IMR-90 (cell line): ENCODE data around the gene HSP90B1. TPM values are rescaled to one million over a fixed set of nuclear protein-coding genes. Genes with fewer than 3 reads are reported as not detected.

Source experiments
- ATAC-seq: fragments of 200-7000 bp; cut with Tn5 transposase; 2 replicates; pipeline ENCODE4 v1.9.1; 2020; ENCODE audit warnings: low read depth, mild to moderate bottlenecking, moderate library complexity
- BruUV-seq: library from RNA; stranded (reverse); fragments of 400-500 nt; replicated peaks from 2 replicates; lab custom pipeline; 2021; lab: Mats Ljungman, UMichigan
- CTCF ChIA-PET: fragments of 300-600 bp; formaldehyde crosslinking; extraction: SDS; loops from one replicate; lab custom pipeline; 2021; ENCODE audit warnings: antibody characterized with exemption; lab: Yijun Ruan, JAX
- POLR2A ChIA-PET: fragments of 300-600 bp; sonication (Branson Sonifier 250); formaldehyde crosslinking; loops from one replicate; lab custom pipeline; 2022; ENCODE audit warnings: antibody characterized with exemption; ENCODE audit not compliant: unreplicated experiment; lab: Charles Lee
- DNase-seq: peaks from one replicate; pipeline ENCODE4 v3.0.0; 2013
- H2AFZ ChIP-seq: replicated peaks from 2 replicates; pipeline ENCODE3; 2013; ENCODE audit warnings: low read length, mild to moderate bottlenecking; ENCODE audit not compliant: poor library complexity
- H2AK5ac ChIP-seq: 2 replicates; pipeline ENCODE4 v1.6.1; 2013; ENCODE audit warnings: low read depth, low read length, inconsistent platforms
- H2AK9ac ChIP-seq: replicated peaks from 2 replicates; pipeline ENCODE3; 2013; ENCODE audit warnings: mild to moderate bottlenecking, low read depth, low read length, moderate library complexity; ENCODE audit not compliant: poor library complexity
- H2BK120ac ChIP-seq: 2 replicates; pipeline ENCODE4 v1.6.1; 2013; ENCODE audit warnings: low read depth, low read length, inconsistent platforms
- H2BK15ac ChIP-seq: 3 replicates; pipeline ENCODE4 v1.6.1; 2013; ENCODE audit warnings: low read depth, low read length, inconsistent platforms
- H2BK20ac ChIP-seq: 2 replicates; pipeline ENCODE4 v1.6.1; 2013; ENCODE audit warnings: low read depth, mild to moderate bottlenecking, inconsistent platforms, low read length, moderate library complexity
- H2BK5ac ChIP-seq: 2 replicates; pipeline ENCODE4 v1.6.1; 2013; ENCODE audit warnings: mild to moderate bottlenecking, low read depth, low read length, inconsistent platforms; ENCODE audit not compliant: poor library complexity, severe bottlenecking
- H3K14ac ChIP-seq: replicated peaks from 2 replicates; pipeline ENCODE4 v1.6.1; 2013; ENCODE audit warnings: low read depth, low read length, inconsistent platforms
- H3K18ac ChIP-seq: 2 replicates; pipeline ENCODE4 v1.6.1; 2013; ENCODE audit warnings: low read depth, low read length, control low read depth
- H3K23ac ChIP-seq: 2 replicates; pipeline ENCODE4 v1.6.1; 2013; ENCODE audit warnings: low read depth, low read length, inconsistent platforms
- H3K27ac ChIP-seq: 2 replicates; pipeline ENCODE4 v1.5.1; 2013; ENCODE audit warnings: mild to moderate bottlenecking, control low read depth, low read length; ENCODE audit not compliant: insufficient read depth
- H3K27me3 ChIP-seq: 2 replicates; pipeline ENCODE4 v1.6.1; 2013; ENCODE audit warnings: low read length; ENCODE audit not compliant: control insufficient read depth, insufficient read depth
- H3K36me3 ChIP-seq: 2 replicates; pipeline ENCODE4 v1.6.1; 2013; ENCODE audit warnings: low read length, mixed read lengths; ENCODE audit not compliant: control insufficient read depth, insufficient read depth
- H3K4ac ChIP-seq: 2 replicates; pipeline ENCODE4 v1.6.1; 2013; ENCODE audit warnings: low read depth, low read length, inconsistent platforms
- H3K4me1 ChIP-seq: 2 replicates; pipeline ENCODE4 v1.6.1; 2013; ENCODE audit warnings: low read length, mixed read lengths; ENCODE audit not compliant: control insufficient read depth, insufficient read depth
- H3K4me2 ChIP-seq: 2 replicates; pipeline ENCODE4 v1.6.1; 2013; ENCODE audit warnings: low read depth, mild to moderate bottlenecking, control low read depth, low read length, moderate library complexity
- H3K4me3 ChIP-seq: 2 replicates; pipeline ENCODE4 v1.5.1; 2013; ENCODE audit warnings: low read depth, mild to moderate bottlenecking, control low read depth, low read length, moderate library complexity; ENCODE audit not compliant: insufficient read depth
- H3K56ac ChIP-seq: 2 replicates; pipeline ENCODE4 v1.6.1; 2013; ENCODE audit warnings: low read length, inconsistent platforms; ENCODE audit not compliant: insufficient read depth; ENCODE audit errors: extremely low read depth
- H3K79me1 ChIP-seq, 2 experiments: 2 replicates each; pipeline ENCODE4 v1.6.1; 2013; ENCODE audit warnings: low read length in 2 of 2, inconsistent platforms in 1 of 2, low read depth in 1 of 2
- H3K9ac ChIP-seq: 2 replicates; pipeline ENCODE4 v1.6.1; 2013; ENCODE audit warnings: low read depth, low read length, control low read depth
- H3K9me1 ChIP-seq: 2 replicates; pipeline ENCODE4 v1.6.1; 2013; ENCODE audit warnings: low read length, inconsistent platforms; ENCODE audit not compliant: insufficient read depth
- H3K9me3 ChIP-seq: 2 replicates; pipeline ENCODE4 v1.6.1; 2013; ENCODE audit warnings: low read length; ENCODE audit not compliant: control insufficient read depth, insufficient read depth
- H4K20me1 ChIP-seq: 2 replicates; pipeline ENCODE4 v1.6.1; 2013; ENCODE audit warnings: low read length, inconsistent platforms; ENCODE audit not compliant: insufficient read depth
- H4K5ac ChIP-seq: 2 replicates; pipeline ENCODE4 v1.6.1; 2013; ENCODE audit warnings: mild to moderate bottlenecking, low read depth, low read length, control low read depth
- H4K8ac ChIP-seq, 2 experiments: 2 replicates each; pipeline ENCODE4 v1.6.1; 2013; ENCODE audit warnings: low read depth in 2 of 2, low read length in 2 of 2, control low read depth in 1 of 2, inconsistent platforms in 1 of 2
- H4K91ac ChIP-seq: 2 replicates; pipeline ENCODE4 v1.6.1; 2013; ENCODE audit warnings: low read depth, low read length, inconsistent platforms; ENCODE audit not compliant: insufficient read depth
- BHLHE40 ChIP-seq: fragments of 150-350 bp; IDR thresholded peaks from 2 replicates; pipeline ENCODE4 v1.6.1; 2016; ENCODE audit warnings: mild to moderate bottlenecking, low read depth, low read length
- CEBPB ChIP-seq: IDR thresholded peaks from 2 replicates; pipeline ENCODE4 v1.6.1; 2012; ENCODE audit warnings: low read depth, low read length, improper control_type of control experiment
- CHD1 ChIP-seq: IDR thresholded peaks from 2 replicates; pipeline ENCODE4 v1.6.1; 2012; ENCODE audit warnings: low read depth, low read length, improper control_type of control experiment
- FOS ChIP-seq: fragments of 150-350 bp; IDR thresholded peaks from 2 replicates; pipeline ENCODE4 v1.6.1; 2016; ENCODE audit warnings: low read depth, low read length
- MAFK ChIP-seq: IDR thresholded peaks from 2 replicates; pipeline ENCODE4 v1.6.1; 2012; ENCODE audit warnings: low read depth, low read length, improper control_type of control experiment
- MAZ ChIP-seq: IDR thresholded peaks from 2 replicates; pipeline ENCODE4 v1.6.1; 2012; ENCODE audit warnings: low read depth, mild to moderate bottlenecking, low read length, improper control_type of control experiment, moderate library complexity, borderline replicate concordance
- MXI1 ChIP-seq: IDR thresholded peaks from 2 replicates; pipeline ENCODE4 v1.6.1; 2012; ENCODE audit warnings: low read depth, mild to moderate bottlenecking, low read length, moderate library complexity, borderline replicate concordance
- NFE2L2 ChIP-seq: fragments of 150-350 bp; IDR thresholded peaks from 2 replicates; pipeline ENCODE4 v1.6.1; 2016; ENCODE audit warnings: low read depth, mild to moderate bottlenecking, low read length
- POLR2A ChIP-seq: IDR thresholded peaks from 2 replicates; pipeline ENCODE4 v1.6.1; 2012; ENCODE audit warnings: mild to moderate bottlenecking, low read depth, low read length
- RAD21 ChIP-seq: IDR thresholded peaks from 2 replicates; pipeline ENCODE4 v1.6.1; 2012; ENCODE audit warnings: low read length, improper control_type of control experiment
- RCOR1 ChIP-seq: IDR thresholded peaks from 2 replicates; pipeline ENCODE4 v1.6.1; 2012; ENCODE audit warnings: mild to moderate bottlenecking, low read length, improper control_type of control experiment; ENCODE audit not compliant: insufficient replicate concordance
- RFX5 ChIP-seq: IDR thresholded peaks from 2 replicates; pipeline ENCODE4 v1.8.0; 2012; ENCODE audit warnings: low read depth, mild to moderate bottlenecking, low read length, moderate library complexity
- SMC3 ChIP-seq: fragments of 150-350 bp; IDR thresholded peaks from 2 replicates; pipeline ENCODE4 v1.6.1; 2016; ENCODE audit warnings: low read depth, mild to moderate bottlenecking, antibody characterized with exemption, low read length, moderate library complexity
- USF2 ChIP-seq: fragments of 150-350 bp; IDR thresholded peaks from 2 replicates; pipeline ENCODE4 v1.6.1; 2017; ENCODE audit warnings: mild to moderate bottlenecking, antibody characterized with exemption, low read length, low read depth
- WGBS, 2 experiments: methylation state at CpG; one replicate each; pipeline versions ENCODE4 v1.1.5 to v1.1.7; 2013; ENCODE audit warnings: missing lambda C conversion rate in 2 of 2; ENCODE audit not compliant: insufficient read length in 1 of 2; ENCODE audit errors: extremely low coverage in 2 of 2; 5-methylcytosine and 5-hydroxymethylcytosine counted together
- dilution Hi-C: fragments of 300-500 bp; cut with HindIII; formaldehyde crosslinking; loops from one replicate; pipeline ENCODE4 v1.14.3; 2018; ENCODE audit warnings: low sequenced_read_pairs; ENCODE audit not compliant: unreplicated experiment
- in situ Hi-C: fragments of 300-500 bp; cut with MboI; formaldehyde crosslinking; loops from 3 replicates; pipeline ENCODE4 v1.14.3; 2019; ENCODE audit warnings: low sequenced_read_pairs, inconsistent platforms, mixed read lengths
- intact Hi-C: fragments of 100-400 bp; cut with micrococcal nuclease; formaldehyde crosslinking; loops from 2 replicates; pipeline ENCODE4 v1.10.0; 2022
- polyA plus RNA-seq, 3 experiments: library from polyadenylated mRNA; depleted of rRNA; stranded (reverse); fragments of >200 nt; gene quantifications; 2 replicates each; pipeline ENCODE4 v1.2.3, GENCODE V29; 2012; ENCODE audit warnings: low replicate concordance in 1 of 3
- total RNA-seq: library from RNA; depleted of rRNA; stranded (reverse); fragments of >200 nt; gene quantifications from 2 replicates; pipeline ENCODE4 v1.2.3, GENCODE V29; 2012
- TF ChIP-seq, protein P1 (sequence below): conservative IDR thresholded peaks from 2 replicates; pipeline ENCODE4 v1.5.1; 2012; ENCODE audit warnings: mild to moderate bottlenecking, low read depth, low read length, improper control_type of control experiment
- TF ChIP-seq, protein P2 (sequence below): fragments of 150-350 bp; IDR thresholded peaks from 2 replicates; pipeline ENCODE4 v1.6.1; 2016; ENCODE audit warnings: low read depth, mild to moderate bottlenecking, low read length, moderate library complexity, borderline replicate concordance

HSP90B1 gene
- total and polyA plus RNA-seq, 2 of the 4 experiments (the other 2 are of a cell fraction): 398 to 765 TPM

DNA sequence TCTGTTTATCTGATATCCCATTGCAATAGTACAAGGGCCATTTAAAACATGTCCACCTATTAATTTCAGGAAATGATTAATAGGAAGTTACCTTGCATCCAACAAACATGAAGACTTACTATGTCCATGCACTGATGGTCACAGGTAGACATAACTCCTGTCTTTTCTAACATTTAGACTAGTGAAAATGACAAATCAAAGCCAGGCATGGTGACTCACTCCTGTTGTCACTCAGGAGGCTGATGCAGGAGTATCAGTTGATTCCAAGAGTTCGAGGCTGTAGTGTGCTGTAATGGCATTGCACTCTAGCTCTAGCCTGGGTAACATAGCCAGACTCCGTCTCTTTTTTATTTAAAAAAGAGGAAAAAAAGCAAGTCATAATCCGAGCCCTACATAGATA is 14.8 kb downstream of the HSP90B1 start:
- ChIA-PET POLR2A (no interaction called here), CTCF (no interaction called here)
- H3K4me1 ChIP-seq: no peaks in the 10 kb centered on the region
- no peaks in the 10 kb centered on the region for H3K27me3 ChIP-seq
- in situ Hi-C loops (no loop called here), intact Hi-C loops (loop anchor here (10.0 kb wide), 1 partner anchor 380 kb away; no protein-coding TSS in a partner anchor), dilution Hi-C loops (no loop called here)
- no peak overlapping the region for H2BK15ac ChIP-seq
- H4K20me1 ChIP-seq: peaks cover 6% of the 10 kb centered on the region; the same call in 1 of the 2 replicates
- ATAC-seq (no peak), DNase-seq (no peak)
- H4K91ac ChIP-seq: no peak overlapping the region
- no peaks in the 10 kb centered on the region for H3K9me3 ChIP-seq
- H3K79me1 ChIP-seq: peaks cover 21 to 31% of the 10 kb centered on the region in 2 experiments
- TF ChIP-seq MAZ: no peak
- TF ChIP-seq RAD21: no peak
- TF ChIP-seq MAFK: no peak
- no peak for TF ChIP-seq SMC3
- TF ChIP-seq CEBPB: no peak
- TF ChIP-seq BHLHE40: no peak
- no peak for TF ChIP-seq USF2
- TF ChIP-seq CHD1: no peak
- TF ChIP-seq RCOR1: no peak
- TF ChIP-seq FOS: no peak
- no peak for TF ChIP-seq NFE2L2
- TF ChIP-seq, protein P1, sequence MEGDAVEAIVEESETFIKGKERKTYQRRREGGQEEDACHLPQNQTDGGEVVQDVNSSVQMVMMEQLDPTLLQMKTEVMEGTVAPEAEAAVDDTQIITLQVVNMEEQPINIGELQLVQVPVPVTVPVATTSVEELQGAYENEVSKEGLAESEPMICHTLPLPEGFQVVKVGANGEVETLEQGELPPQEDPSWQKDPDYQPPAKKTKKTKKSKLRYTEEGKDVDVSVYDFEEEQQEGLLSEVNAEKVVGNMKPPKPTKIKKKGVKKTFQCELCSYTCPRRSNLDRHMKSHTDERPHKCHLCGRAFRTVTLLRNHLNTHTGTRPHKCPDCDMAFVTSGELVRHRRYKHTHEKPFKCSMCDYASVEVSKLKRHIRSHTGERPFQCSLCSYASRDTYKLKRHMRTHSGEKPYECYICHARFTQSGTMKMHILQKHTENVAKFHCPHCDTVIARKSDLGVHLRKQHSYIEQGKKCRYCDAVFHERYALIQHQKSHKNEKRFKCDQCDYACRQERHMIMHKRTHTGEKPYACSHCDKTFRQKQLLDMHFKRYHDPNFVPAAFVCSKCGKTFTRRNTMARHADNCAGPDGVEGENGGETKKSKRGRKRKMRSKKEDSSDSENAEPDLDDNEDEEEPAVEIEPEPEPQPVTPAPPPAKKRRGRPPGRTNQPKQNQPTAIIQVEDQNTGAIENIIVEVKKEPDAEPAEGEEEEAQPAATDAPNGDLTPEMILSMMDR: no peak
- TF ChIP-seq RFX5: no peak
- no peak for TF ChIP-seq MXI1
- TF ChIP-seq, protein P2, sequence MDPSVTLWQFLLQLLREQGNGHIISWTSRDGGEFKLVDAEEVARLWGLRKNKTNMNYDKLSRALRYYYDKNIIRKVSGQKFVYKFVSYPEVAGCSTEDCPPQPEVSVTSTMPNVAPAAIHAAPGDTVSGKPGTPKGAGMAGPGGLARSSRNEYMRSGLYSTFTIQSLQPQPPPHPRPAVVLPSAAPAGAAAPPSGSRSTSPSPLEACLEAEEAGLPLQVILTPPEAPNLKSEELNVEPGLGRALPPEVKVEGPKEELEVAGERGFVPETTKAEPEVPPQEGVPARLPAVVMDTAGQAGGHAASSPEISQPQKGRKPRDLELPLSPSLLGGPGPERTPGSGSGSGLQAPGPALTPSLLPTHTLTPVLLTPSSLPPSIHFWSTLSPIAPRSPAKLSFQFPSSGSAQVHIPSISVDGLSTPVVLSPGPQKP: no peak
- TF ChIP-seq POLR2A: no peak
- H3K36me3 ChIP-seq: peaks cover 61% of the 10 kb centered on the region
- H4K8ac ChIP-seq: no peak overlapping the region
- no peak overlapping the region for H4K5ac ChIP-seq
- no peak overlapping the region for H3K9ac ChIP-seq
- no peak overlapping the region for H2AK5ac ChIP-seq
- BruUV-seq: no TSS peak
- no peak overlapping the region for H3K14ac ChIP-seq
- no peak overlapping the region for H2BK20ac ChIP-seq
- H3K56ac ChIP-seq: no peak overlapping the region
- H3K9me1 ChIP-seq: no peaks in the 10 kb centered on the region
- H2AFZ ChIP-seq: no peak overlapping the region
- H3K23ac ChIP-seq: no peak overlapping the region
- no peak overlapping the region for H2BK5ac ChIP-seq
- no peak overlapping the region for H2BK120ac ChIP-seq
- H3K4me2 ChIP-seq: no peak overlapping the region
- no CpG with 5 or more reads among the region's 3 CpGs for WGBS, 2 experiments
- H2AK9ac ChIP-seq: no peak overlapping the region
- no peak overlapping the region for H3K27ac ChIP-seq
- no peak overlapping the region for H3K4me3 ChIP-seq
- no peak overlapping the region for H3K4ac ChIP-seq
- no peak overlapping the region for H3K18ac ChIP-seq
